Embryonic facial prominence (tissue), 1 donor: ENCODE data around the gene USP15.
"Not testable (repeated sequence)": the region's sequence is repeated elsewhere in the genome, so short reads cannot be mapped to it uniquely, and the experiment has no call there.

ENCODE experiments used
- DNase-seq: peaks from one replicate; pipeline ENCODE4 v3.0.0-alpha.2; 2016; ENCODE audit errors: extremely low spot score

The USP15 gene

DNA sequence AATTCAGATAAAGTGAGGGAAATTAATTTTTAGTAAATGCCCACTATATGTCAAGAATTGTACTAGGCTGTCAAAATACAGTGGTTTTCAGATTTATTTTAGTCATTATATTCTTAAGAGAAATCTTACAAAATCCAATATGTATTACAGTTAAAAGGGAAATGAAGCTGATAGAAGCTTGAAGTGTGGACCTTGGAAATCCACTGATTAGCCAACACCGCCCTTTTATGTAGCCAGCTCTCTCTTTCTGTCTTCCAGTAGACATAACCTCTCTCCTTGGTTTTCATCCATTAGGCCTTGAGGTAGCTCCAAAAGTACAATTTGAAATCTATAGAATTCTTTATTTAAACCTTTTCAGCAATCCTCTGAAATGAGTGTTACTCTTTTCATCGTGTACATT, 63.2 kb downstream of the USP15 start:
- no peak for DNase-seq

DNA sequence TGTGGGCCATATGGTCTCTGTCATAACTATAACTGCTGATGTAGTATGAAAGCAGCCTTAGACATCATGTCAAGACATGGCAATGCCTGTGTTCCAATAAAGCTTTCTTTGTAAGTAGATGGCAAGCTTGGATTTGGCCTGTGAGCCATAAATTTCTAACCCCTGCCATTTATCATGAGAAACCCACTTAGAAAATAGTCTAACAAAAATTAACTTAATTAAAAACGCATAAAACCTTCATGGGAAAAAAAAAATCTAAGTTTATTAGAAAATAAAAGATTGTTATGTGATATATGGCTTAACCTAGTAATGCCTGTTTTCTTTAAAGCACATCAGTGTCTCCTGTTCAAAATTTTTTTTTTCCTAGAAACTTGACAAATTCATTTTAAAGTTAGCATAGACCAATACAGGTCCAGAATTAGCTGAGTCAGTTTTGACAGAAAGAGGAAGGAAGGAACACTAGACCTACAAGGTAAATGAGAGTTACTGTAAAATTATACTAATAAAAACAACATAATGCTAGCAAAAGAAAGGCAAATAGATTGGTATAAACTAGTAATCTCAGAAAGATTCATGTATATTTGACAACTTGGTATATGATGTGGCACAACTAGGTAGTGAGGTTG, 68.2 kb downstream of the USP15 start:
- no peak for DNase-seq

DNA sequence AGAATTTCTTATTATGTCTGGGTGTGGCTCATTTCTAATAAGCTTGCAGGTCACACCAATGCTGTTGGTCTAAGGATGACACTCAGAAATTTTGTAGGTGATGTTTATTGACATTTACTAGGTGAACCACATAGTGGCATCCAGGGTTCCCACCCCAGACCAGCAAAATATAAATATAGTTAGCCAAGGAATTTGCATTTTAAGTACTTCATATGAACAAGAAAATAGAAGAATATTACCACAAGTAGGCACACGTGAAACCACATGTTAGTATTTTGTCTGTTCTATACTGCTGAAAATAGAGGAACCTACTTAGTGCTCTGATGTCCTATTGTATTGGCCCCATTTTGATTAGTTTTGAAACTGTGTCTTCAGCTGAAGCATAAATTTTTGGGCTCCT, 71.1 kb downstream of the USP15 start:
- no peak for DNase-seq

DNA sequence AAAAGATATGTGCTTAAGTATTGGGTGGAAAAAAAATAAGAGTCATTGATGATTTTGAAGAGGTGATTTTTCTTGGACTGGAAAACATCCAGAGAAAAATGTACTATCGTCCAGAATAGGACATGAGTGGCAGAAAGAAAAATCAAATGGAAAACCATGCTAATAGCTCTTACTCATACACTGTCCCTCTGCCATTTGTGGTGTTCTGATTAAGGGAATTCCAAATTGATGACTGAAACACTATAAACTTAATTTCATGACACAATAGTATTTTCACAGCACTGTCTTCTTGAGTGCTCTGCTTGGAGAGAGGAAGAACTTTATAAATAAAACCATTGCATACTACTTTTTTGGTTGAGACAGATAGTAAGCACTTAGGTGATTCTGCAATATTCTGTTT, 72.4 kb downstream of the USP15 start:
- DNase-seq: no peak

DNA sequence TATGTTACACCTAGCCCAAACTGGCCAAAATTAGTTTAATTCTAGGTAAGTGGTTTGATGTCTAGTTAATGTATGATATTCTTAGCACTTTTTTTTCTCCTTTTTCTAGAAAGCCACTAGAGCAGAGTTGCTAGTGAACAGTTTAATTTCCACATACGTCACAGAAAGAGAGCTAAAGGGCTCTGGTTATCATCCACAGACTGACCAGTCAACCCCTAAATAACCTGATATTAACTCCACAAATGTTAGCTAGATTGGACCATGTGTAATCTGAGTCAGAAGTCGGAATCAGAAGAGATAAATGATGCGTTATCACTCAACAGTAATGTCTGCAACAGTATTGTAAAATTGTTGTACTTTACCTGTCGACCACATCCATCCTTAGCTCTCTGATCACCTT, 74.9 kb downstream of the USP15 start:
- no peak for DNase-seq

DNA sequence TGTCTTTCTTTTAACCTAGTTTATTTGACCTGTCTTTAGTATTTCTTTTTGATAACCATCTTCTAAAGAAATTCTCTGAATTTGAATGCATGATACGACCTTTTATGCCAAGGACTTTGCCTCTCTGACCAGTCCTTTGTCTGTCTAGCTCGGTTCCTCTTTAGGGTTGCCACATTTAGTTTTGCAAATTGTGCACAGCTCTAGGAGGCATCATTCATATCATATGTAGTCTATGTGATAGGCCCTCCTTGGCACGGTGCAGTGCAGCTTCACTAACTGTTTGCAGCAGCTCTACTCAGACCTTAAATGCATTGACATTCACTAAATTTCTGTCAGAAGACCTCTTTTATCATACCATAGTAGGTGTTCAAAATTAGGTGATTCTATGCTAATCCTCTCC, 75.6 kb downstream of the USP15 start:
- no peak for DNase-seq

DNA sequence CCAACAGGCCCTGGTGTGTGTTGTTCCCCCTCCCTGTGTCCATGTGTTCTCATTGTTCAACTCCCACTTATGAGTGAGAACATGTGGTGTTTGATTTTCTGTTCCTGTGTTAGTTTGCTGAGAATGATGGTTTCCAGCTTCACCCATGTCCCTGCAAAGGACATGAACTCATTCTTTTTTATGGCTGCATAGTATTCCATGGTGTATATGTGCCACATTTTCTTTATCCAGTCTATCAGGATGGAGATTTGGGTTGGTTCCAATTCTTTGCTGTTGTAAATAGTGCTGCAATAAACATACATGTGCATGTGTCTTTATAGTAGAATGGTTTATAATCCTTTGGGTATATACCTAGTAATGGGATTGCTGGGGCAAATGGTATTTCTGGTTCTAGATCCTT, 77.4 kb downstream of the USP15 start:
- DNase-seq: not testable (repeated sequence)

DNA sequence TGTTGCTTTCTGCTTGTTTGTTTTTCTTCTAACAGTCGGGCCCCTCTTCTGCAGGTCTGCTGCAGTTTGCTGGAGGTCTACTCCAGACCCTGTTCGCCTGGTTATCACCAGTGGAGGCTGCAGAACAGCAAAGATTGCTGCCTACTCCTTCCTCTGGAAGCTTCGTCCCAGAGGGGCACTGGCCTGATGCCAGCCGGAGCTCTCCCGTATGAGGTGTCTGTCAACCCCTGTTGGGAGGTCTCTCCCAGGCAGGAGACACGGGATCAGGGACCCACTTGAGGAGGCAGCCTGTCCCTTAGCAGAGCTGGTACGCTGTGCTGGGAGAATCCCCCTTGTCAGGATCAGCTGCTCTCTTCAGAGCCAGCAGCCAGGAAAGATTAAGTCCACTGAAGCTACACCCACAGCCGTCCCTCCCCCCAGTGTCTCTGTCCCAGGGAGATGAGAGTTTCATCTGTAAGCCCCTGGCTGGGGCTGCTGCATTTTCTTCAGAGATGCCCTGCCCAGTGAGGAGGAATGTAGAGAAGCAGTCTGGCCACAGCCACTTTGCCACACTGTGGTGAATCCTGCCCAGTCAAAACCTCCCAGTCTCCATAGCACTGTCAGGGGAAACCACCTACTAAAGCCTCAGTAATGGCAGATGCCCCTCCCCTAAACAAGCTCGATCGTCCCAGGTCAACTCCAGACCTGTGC, 82.6 kb downstream of the USP15 start:
- not testable (repeated sequence) for DNase-seq

DNA sequence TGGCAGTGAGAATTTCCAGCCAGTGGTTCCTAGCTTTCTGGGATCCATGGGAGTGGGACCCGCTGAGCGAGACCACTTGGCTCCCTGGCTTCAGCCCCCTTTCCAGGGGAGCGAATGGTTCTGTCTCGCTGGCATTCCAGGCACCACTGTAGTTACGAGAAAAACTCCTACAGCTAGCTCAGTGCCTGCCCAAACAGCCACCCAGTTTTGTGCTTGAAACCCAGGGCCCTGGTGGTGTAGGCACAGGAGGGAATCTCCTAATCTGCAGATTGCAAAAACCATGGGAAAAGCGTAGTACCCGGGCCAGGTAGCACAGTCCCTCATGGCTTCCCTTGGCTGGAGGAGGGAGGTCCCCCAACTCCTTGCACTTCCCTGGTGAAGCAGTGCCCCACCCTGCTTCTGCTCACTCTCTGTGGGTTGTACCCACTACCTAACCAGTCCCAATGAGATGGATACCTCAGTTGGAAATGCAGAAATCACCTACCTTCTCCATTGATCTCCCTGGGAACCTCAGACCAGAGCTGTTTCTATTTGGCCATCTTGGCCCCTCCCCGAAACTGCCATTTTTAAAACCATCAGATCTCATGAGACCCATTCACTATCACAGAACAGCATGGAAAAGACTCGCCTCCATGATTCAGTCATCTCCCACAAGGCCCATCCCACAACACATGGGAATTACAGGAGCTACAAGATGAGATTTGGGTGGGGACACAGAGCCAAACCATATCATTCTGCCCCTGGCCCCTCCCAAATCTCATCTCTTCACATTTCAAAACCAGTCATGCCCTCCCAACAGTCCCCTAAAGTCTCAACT, 83.3 kb downstream of the USP15 start:
- DNase-seq: not testable (repeated sequence)

DNA sequence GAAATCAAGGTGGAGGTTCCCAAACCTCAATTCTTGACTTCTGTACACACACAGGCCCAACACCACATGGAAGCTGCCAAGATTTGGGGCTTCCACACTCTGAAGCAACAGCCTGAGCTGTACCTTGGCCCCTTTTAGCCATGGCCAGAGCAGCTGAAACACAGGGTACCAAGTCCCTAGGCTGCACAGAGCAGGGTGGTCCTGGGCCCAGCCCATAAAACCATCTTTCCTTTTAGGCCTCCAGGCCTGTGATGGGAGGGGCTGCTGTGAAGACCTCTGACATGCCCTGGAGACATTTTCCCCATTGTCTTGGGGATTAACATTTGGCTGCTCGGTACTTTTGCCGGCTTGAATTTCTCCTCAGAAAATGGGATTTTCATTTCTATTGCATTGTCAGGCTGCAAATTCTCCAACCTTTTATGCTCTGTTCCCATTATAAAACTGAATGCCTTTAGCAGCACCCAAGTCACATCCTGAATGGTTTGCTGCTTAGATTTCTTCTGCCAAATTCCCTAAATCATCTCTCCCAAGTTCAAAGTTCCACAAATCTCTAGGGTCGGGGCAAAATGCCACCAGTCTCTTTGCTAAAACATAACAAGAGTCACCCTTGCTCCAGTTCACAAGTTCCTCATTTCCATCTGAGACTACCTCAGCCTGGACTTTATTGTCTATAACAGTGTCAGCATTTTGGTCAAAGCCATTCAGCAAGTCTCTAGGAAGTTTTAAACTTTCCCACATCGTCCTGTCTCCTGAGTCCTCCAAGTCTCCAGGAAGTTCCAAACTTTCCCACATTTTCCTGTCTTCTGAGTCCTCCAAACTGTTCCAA, 84.7 kb downstream of the USP15 start:
- not testable (repeated sequence) for DNase-seq

DNA sequence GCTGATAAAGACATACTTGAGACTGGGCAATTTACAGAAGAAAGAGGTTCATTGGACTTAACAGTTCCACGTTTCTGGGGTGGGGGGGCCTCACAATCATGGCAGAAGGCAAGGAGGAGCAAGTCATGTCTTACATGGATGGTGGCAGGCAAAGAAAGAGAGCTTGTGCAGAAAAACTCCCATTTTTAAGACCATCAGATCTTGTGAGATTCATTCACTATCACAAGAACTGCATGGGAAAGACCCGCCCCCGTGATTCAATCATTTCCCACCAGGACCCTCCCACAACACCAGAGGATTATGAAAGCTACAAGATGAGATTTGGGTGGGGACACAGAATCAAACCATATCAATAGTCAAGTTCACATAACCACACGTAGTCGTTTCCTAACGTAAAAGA, 85.5 kb downstream of the USP15 start:
- no peak for DNase-seq

DNA sequence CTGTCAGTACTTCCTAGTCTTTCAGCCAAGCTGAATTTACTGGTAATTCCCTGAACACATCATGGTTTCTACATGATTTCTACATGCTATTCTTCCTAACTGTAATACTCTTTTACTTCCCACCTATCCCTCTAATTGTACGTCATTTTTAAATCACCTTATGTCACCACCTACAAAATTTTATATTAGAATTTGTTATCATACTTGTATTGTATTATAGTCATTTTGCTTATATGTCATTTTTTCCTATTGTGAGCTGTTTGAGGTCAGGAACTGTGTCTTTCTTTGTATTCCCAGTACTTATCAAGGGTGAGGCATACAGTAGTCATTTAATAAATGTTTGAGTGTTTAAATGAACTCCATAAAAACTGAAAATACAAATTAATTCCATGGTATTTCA, 86.6 kb downstream of the USP15 start:
- no peak for DNase-seq

DNA sequence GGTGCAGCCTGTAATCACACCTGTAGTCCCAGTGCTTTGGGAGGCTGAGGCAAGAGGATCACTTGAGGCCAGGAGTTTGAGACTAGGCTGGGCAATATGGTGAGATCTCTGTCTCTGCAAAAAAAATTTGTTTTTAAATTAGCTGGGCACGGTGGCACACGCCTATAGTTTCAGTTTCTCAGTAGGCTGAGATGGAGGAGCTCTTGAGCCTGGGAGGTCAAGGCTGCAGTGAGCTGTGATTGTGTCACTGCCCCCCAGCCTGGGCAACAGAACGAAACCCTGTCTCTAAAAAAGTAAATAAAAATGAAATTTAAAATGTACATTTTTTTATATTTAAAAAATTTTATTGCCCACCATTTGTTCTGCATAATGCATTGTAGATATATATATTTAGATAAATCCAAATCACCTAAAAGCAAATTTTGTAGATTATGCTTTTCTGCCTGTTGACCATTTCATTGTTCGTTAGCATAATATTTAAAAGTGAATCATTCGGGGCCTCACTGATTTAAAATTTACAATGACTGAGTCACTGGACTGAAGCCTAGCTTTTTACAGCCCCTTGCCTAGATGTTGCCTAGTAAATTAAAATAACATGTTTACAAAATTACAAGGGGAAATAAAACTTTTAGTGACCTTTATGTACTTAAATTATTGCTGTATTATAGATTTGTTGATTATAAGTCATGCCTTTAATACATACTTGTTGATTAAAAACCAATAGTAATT, 87.9 kb downstream of the USP15 start:
- no peak for DNase-seq

DNA sequence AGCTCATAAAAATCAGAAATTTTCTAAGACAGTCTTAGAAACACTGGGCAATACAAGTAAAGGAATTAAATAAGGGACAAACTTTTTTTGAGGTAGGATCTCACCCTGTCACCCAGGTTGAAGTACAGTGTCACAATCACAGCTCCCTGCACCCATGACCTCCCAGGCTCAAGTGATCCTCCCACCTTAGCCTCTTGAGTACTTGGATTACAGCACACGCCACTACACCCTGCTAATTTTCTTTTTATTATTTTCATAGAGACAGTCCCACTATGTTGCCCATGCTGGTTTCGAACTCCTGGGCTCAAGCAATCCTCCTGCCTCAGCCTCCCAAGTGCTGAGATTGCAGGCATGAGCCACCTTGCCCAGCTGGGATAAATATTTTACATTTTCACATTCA, 90.3 kb downstream of the USP15 start:
- DNase-seq: no peak

DNA sequence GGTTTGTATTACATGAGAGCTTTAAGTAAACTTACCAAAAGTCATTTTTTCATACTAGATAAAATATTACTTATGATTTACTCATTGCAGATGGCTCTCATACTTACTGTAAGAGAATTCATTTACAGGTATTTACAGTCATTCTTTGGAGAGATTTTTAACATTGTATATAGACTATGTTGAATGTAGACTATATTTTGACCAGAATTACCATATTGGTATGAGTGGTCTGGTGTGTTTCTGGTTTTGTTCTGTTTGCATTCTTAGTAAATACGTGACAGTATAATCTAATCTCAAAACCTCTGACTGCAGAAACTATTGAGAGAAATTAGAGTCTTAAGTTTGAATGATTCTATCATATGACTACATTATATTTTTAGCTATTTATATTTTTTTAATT, 91.1 kb downstream of the USP15 start:
- no peak for DNase-seq

DNA sequence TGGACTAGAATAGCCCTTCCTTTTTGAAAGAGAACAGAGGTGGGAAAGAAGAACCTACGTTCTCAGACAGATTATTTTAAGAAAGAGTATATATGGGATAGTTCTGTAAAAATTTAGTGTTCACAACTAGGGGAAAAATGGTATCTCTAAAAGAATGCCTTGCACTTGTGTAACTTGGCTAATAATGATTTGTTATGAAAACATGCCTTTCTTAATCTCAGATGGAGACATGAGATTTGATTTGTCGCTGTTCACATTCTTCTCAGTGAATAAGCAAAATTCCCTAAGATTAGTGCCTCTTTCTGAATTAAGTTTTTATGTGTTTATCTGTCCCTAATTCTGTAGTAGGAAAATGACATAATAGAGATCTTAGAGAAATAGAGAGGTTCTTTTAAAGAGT, 100.8 kb downstream of the USP15 start:
- DNase-seq: no peak

DNA sequence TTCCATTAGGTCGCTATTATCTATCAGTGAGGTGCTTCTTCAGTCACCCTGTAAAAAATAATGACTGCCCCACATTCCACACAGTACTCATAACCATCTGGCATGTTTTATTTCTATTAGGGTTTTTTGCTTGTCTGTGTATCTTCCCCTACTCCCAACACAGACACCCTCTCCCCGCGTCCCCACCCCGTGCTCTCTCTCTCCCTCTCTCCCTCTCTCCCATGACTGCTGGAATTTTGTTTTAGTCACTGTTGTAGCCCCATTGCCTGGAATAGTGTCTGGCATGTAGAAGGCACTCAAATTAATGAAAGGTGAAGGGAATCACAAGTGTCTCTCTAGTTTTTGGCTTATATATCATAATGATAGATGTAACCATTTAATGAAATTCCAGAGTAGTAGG, 103.3 kb downstream of the USP15 start:
- no peak for DNase-seq

DNA sequence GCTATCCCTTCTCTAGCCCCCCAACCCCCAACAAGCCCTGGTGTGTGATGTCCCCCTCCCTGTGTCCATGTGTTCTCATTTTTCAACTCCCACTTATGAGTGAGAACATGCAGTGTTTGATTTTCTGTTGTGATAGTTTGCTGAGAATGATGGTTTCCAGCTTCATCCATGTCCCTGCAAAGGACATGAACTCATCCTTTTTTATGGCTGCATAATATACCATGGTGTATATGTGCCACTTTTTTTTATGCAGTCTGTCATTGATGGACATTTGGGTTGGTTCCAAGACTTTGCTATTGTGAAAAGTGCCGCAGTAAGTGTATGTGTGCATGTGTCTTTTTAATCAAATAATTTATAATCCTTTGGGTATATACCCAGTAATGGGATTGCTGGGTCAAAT, 104.5 kb downstream of the USP15 start:
- not testable (repeated sequence) for DNase-seq

DNA sequence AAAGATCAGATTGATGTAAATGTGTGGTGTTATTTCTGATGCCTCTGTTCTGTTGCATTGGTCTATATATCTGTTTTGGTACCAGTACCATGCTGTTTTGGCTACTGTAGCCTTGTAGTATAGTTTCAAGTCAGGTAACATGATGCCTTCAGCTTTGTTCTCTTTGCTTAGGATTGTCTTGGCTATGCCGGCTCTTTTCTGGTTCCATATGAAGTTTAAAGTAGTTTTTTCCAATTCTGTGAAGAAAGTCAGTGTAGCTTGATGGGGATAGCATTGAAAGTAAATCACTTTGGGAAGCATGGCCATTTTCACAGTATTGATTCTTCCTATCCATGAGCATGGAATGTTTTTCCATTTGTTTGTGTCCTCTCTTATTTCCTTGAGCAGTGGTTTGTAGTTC, 105.6 kb downstream of the USP15 start:
- not testable (repeated sequence) for DNase-seq

DNA sequence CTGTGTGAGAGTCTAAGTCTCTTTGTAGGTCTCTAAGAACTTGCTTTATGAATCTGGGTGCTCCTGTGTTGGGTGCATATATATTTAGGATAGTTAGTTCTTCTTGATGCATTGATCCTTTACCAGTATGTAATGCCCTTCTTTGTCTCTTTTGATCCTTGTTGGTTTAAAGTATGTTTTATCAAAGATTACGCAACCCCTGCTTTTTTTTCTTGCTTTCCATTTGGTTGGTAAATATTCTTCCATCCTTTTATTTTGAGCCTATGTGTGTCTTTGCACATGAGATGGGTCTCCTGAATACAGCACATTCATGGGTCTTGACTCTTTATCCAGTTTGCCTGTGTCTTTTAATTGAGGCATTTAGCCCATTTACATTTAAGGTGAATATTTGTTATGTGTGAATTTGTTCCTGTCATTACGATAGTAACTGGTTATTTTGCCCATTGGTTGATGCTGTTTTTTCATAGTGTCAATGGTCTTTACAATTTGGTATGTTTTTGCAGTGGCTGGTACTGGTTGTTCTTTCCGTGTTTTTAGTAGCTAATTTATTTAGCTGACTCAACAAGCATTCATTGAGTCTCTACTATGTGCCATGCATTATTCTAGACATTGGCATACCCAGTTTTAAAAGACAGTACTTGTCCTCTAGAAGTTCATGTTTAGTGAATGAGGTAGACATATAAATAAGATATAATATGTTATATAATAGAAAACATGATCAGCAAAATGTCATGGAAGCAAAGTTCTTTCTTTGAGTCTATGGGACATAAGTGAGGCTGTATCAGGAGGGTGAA, 108.4 kb downstream of the USP15 start:
- not testable (repeated sequence) for DNase-seq

DNA sequence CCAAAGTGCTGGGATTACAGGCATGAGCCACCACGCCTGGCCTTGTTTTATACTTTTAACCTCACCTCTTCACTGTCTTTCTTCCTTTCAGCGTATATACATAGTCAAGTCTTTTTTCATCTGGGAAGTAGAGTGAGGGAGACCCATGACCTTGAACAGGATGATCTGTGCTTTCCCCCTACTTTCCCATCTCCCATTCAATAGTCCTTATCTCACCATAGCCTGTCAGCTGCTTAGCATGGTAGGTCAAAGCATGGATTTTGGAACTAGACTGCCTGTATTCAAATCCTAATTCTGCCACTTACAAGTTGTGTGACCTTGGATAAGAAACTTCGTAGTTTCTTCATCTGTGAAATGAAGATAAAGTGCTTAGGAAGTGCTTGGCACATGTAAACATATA, 110.0 kb downstream of the USP15 start:
- no peak for DNase-seq
